Activated T-cell treated with anti-CD3 and anti-CD28 coated beads, Interleukin-2, amount 50 U/mL, for 4 hours (primary cell): ENCODE data around the gene IVD. TPM values are rescaled to one million over a fixed set of nuclear protein-coding genes. Genes with fewer than 3 reads are reported as not detected.

ENCODE experiments used
- ATAC-seq, 2 donors: fragments of 200-7000 bp; cut with Tn5 transposase; one replicate each; pipeline ENCODE4 v1.10.0; 2021
- DNase-seq: peaks from one replicate; pipeline ENCODE4 v3.0.0-alpha.2; 2020
- H3K27me3 Mint-ChIP-seq: one replicate; pipeline ENCODE4 v1.8.0; 2021; ENCODE audit warnings: low read depth, mixed read lengths
- H3K36me3 Mint-ChIP-seq: one replicate; pipeline ENCODE4 v1.8.0; 2022; ENCODE audit warnings: mixed read lengths; ENCODE audit not compliant: insufficient read depth
- H3K4me1 Mint-ChIP-seq: one replicate; pipeline ENCODE4 v1.8.0; 2021; ENCODE audit warnings: low read depth, mixed read lengths
- H3K4me3 Mint-ChIP-seq: one replicate; pipeline ENCODE4 v1.8.0; 2021; ENCODE audit warnings: mild to moderate bottlenecking, moderate library complexity, mixed read lengths
- H3K9me3 Mint-ChIP-seq: one replicate; pipeline ENCODE4 v1.8.0; 2021; ENCODE audit warnings: mixed read lengths
- total RNA-seq, 3 donors: library from RNA; stranded (reverse); gene quantifications; one replicate each; pipeline ENCODE4 v1.2.1, GENCODE V29; 2021

IVD gene
- total RNA-seq, 3 donors from 2014 or later: 65.2 to 71.4 (median 68.7) TPM

- Mint-ChIP-seq H3K36me3 (peaks cover 34% of the 10 kb centered on the region), H3K27me3 (no peaks in the 10 kb centered on the region), H3K4me3 (no peak overlapping the region), H3K9me3 (no peaks in the 10 kb centered on the region), H3K4me1 (peaks cover 3% of the 10 kb centered on the region)
- no peak for ATAC-seq
- no peak for DNase-seq
These were observed 16.4 kb upstream of the IVD start for GRCh38 chr15:40388941-40389823.

- H3K4me1 Mint-ChIP-seq: no peaks in the 10 kb centered on the region
- H3K9me3 Mint-ChIP-seq: no peaks in the 10 kb centered on the region
- DNase-seq: no peak
- peaks cover 34% of the 10 kb centered on the region for H3K36me3 Mint-ChIP-seq
- H3K27me3 Mint-ChIP-seq: no peaks in the 10 kb centered on the region
- no peak overlapping the region for H3K4me3 Mint-ChIP-seq
- ATAC-seq: no peak
These were observed 15.6 kb upstream of the IVD start for GRCh38 chr15:40389824-40390595.

GRCh38 chr15:40392986-40393948, 12.3 kb upstream of the IVD start:
- Mint-ChIP-seq H3K27me3 (no peaks in the 10 kb centered on the region), H3K9me3 (no peaks in the 10 kb centered on the region), H3K36me3 (peaks cover 24% of the 10 kb centered on the region), H3K4me3 (no peak overlapping the region), H3K4me1 (peaks cover 6% of the 10 kb centered on the region)
- DNase-seq (no peak), ATAC-seq (no peak)

- peaks cover 5% of the 10 kb centered on the region for H3K36me3 Mint-ChIP-seq
- no peaks in the 10 kb centered on the region for H3K9me3 Mint-ChIP-seq
- ATAC-seq (no peak), DNase-seq (no peak)
- no peak overlapping the region for H3K4me3 Mint-ChIP-seq
- H3K27me3 Mint-ChIP-seq: no peaks in the 10 kb centered on the region
- peaks cover 20% of the 10 kb centered on the region for H3K4me1 Mint-ChIP-seq
These were observed 7.7 kb upstream of the IVD start for GRCh38 chr15:40397688-40398412.

- H3K36me3 Mint-ChIP-seq: peaks cover 3% of the 10 kb centered on the region
- no peak for DNase-seq
These were observed 7.2 kb upstream of the IVD start for GRCh38 chr15:40398413-40398873.

GRCh38 chr15:40399370-40399769, 6.2 kb upstream of the IVD start:
- ATAC-seq (no peak), DNase-seq (no peak)
- H3K4me1 Mint-ChIP-seq: peaks cover 25% of the 10 kb centered on the region
- no peaks in the 10 kb centered on the region for H3K27me3 Mint-ChIP-seq
- no peaks in the 10 kb centered on the region for H3K9me3 Mint-ChIP-seq
- no peak overlapping the region for H3K4me3 Mint-ChIP-seq
- no peaks in the 10 kb centered on the region for H3K36me3 Mint-ChIP-seq

More at GRCh38 chr15:40398413-40398873, 7.2 kb upstream of the IVD start:
- peak; percentile 90 to 92 for ATAC-seq
- no peaks in the 10 kb centered on the region for H3K9me3 Mint-ChIP-seq
- H3K4me3 Mint-ChIP-seq: peak overlapping the region; percentile 39
- no peaks in the 10 kb centered on the region for H3K27me3 Mint-ChIP-seq
- peaks cover 20% of the 10 kb centered on the region for H3K4me1 Mint-ChIP-seq

- peaks cover 25% of the 10 kb centered on the region for H3K36me3 Mint-ChIP-seq
- H3K9me3 Mint-ChIP-seq: no peaks in the 10 kb centered on the region
- ATAC-seq (no peak), DNase-seq (no peak)
- H3K4me1 Mint-ChIP-seq: peaks cover 42% of the 10 kb centered on the region
- H3K4me3 Mint-ChIP-seq: peak overlapping the region; percentile 40
- H3K27me3 Mint-ChIP-seq: no peaks in the 10 kb centered on the region
These were observed 1.9 kb downstream of the IVD start for GRCh38 chr15:40407330-40407990.

GRCh38 chr15:40409366-40409765, 3.8 kb downstream of the IVD start:
- H3K27me3 Mint-ChIP-seq: no peaks in the 10 kb centered on the region
- no peak for DNase-seq
- peaks cover 36% of the 10 kb centered on the region for H3K4me1 Mint-ChIP-seq
- H3K9me3 Mint-ChIP-seq: no peaks in the 10 kb centered on the region
- no peak for ATAC-seq
- no peak overlapping the region for H3K4me3 Mint-ChIP-seq
- H3K36me3 Mint-ChIP-seq: peaks cover 29% of the 10 kb centered on the region

GRCh38 chr15:40410476-40410875, 4.9 kb downstream of the IVD start:
- Mint-ChIP-seq H3K4me1 (peaks cover 26% of the 10 kb centered on the region), H3K4me3 (no peak overlapping the region), H3K36me3 (peaks cover 38% of the 10 kb centered on the region), H3K9me3 (no peaks in the 10 kb centered on the region), H3K27me3 (no peaks in the 10 kb centered on the region)
- DNase-seq (no peak), ATAC-seq (no peak)

GRCh38 chr15:40412095-40412759, 6.6 kb downstream of the IVD start:
- DNase-seq: no peak
- Mint-ChIP-seq H3K27me3 (no peaks in the 10 kb centered on the region), H3K9me3 (no peaks in the 10 kb centered on the region), H3K4me3 (no peak overlapping the region), H3K36me3 (peaks cover 39% of the 10 kb centered on the region), H3K4me1 (peaks cover 17% of the 10 kb centered on the region)
- ATAC-seq: no peak

- Mint-ChIP-seq H3K9me3 (no peaks in the 10 kb centered on the region), H3K27me3 (no peaks in the 10 kb centered on the region), H3K36me3 (peaks cover 36% of the 10 kb centered on the region), H3K4me1 (peaks cover 10% of the 10 kb centered on the region), H3K4me3 (no peak overlapping the region)
- DNase-seq (no peak), ATAC-seq (no peak)
These were observed 7.4 kb downstream of the IVD start for GRCh38 chr15:40413036-40413435.

- no peaks in the 10 kb centered on the region for H3K27me3 Mint-ChIP-seq
- H3K9me3 Mint-ChIP-seq: no peaks in the 10 kb centered on the region
- no peak overlapping the region for H3K4me3 Mint-ChIP-seq
- H3K36me3 Mint-ChIP-seq: peaks cover 40% of the 10 kb centered on the region
- no peak for DNase-seq
- ATAC-seq: no peak
- peaks cover 3% of the 10 kb centered on the region for H3K4me1 Mint-ChIP-seq
These were observed 9.2 kb downstream of the IVD start for GRCh38 chr15:40414816-40415215.
